Measurements from ENCODE around the gene WDR5.

DNA sequence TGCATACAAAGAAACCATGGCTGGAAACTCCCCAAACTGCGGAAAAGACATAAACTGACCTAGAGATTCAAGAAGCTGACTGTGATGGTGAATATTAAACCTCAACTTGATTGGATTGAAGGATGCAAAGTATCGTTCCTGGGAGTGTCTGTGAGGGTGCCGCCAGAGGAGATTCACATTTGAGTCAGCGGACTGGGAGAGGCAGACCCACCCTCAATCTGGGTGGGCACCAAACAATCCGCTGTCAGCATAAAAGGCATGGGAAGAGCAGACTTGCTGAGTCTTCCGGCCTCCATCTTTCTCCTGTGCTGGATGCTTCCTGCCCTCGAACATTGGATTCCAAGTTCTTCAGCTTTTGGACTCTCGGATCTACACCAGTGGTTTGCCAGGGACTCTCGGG, 24.8 kb upstream of the WDR5 start:
- TF ChIP-seq, protein P1, sequence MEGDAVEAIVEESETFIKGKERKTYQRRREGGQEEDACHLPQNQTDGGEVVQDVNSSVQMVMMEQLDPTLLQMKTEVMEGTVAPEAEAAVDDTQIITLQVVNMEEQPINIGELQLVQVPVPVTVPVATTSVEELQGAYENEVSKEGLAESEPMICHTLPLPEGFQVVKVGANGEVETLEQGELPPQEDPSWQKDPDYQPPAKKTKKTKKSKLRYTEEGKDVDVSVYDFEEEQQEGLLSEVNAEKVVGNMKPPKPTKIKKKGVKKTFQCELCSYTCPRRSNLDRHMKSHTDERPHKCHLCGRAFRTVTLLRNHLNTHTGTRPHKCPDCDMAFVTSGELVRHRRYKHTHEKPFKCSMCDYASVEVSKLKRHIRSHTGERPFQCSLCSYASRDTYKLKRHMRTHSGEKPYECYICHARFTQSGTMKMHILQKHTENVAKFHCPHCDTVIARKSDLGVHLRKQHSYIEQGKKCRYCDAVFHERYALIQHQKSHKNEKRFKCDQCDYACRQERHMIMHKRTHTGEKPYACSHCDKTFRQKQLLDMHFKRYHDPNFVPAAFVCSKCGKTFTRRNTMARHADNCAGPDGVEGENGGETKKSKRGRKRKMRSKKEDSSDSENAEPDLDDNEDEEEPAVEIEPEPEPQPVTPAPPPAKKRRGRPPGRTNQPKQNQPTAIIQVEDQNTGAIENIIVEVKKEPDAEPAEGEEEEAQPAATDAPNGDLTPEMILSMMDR (IDR thresholded peaks at IDR 0.05), result no peak
- TF ChIP-seq POLR2A (IDR thresholded peaks at IDR 0.05), result no peak

Data from testis (tissue), 2 donors.